Epithelial cell of esophagus (primary cell): ENCODE data around the gene KAT2A.

Experiments
- DNase-seq: peaks from one replicate; pipeline ENCODE4 v3.0.0; 2010; ENCODE audit warnings: low read depth
- H3K4me3 ChIP-seq: 2 replicates; pipeline ENCODE4 v1.5.1; 2011; ENCODE audit warnings: mild to moderate bottlenecking, low read length, control low read depth
- CTCF ChIP-seq: IDR thresholded peaks from 2 replicates; pipeline ENCODE4 v1.5.1; 2011; ENCODE audit warnings: low read depth, mild to moderate bottlenecking, low read length, control low read depth, inconsistent platforms; ENCODE audit not compliant: insufficient read depth; ENCODE audit errors: missing control alignments

Gene KAT2A

GRCh38 chr17:42107124-42107523, 14.0 kb downstream of the KAT2A start:
- no peak for DNase-seq
- no peak overlapping the region for H3K4me3 ChIP-seq
- no peak for TF ChIP-seq CTCF

GRCh38 chr17:42106009-42106408, 15.2 kb downstream of the KAT2A start:
- DNase-seq = no peak

GRCh38 chr17:42104264-42104663, 16.9 kb downstream of the KAT2A start:
- no peak for DNase-seq
- no peak for TF ChIP-seq CTCF
- no peak overlapping the region for H3K4me3 ChIP-seq

More at GRCh38 chr17:42106009-42106408, 15.2 kb downstream of the KAT2A start:
- no peak overlapping the region for H3K4me3 ChIP-seq
- no peak for TF ChIP-seq CTCF

GRCh38 chr17:42103221-42103954, 17.8 kb downstream of the KAT2A start:
- no peak for DNase-seq
- H3K4me3 ChIP-seq = no peak overlapping the region
- no peak for TF ChIP-seq CTCF

- H3K4me3 ChIP-seq = no peak overlapping the region
- peak; percentile 75 for TF ChIP-seq CTCF
- peak; percentile 67 for DNase-seq
These were observed 19.5 kb downstream of the KAT2A start for GRCh38 chr17:42101513-42102292.

GRCh38 chr17:42098730-42099399, 22.3 kb downstream of the KAT2A start:
- DNase-seq = no peak
- H3K4me3 ChIP-seq = no peak overlapping the region
- no peak for TF ChIP-seq CTCF
